NCI-H345 treated with DMSO at 0.1 percent for 48 hours (cell line): Measurements from ENCODE around the gene DOCK3.
"Not testable (repeated sequence)": the region's sequence is repeated elsewhere in the genome, so short reads cannot be mapped to it uniquely, and the experiment has no call there.

Source experiments
- DNase-seq: peaks from one replicate; lab custom pipeline; 2025; ENCODE audit not compliant: unreplicated experiment; lab: John Stamatoyannopoulos, UW

Gene DOCK3

DNA sequence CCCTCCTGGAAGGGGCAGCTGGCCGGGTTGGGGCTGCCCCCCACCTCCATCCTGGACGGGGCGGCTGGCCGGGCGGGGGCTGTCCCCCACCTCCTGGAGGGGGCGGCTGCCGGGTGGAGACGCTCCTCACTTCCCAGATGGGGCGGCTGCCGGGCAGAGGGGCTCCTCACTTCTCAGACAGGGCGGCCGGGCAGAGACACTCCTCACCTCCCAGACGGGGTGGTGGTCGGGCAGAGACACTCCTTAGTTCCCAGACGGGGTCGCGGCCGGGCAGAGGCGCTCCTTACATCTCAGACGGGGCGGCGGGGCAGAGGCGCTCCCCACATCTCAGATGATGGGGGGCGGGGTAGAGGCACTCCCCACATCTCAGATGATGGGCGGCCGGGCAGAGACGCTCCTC, 129.1 kb downstream of the DOCK3 start:
- DNase-seq: not testable (repeated sequence)

DNA sequence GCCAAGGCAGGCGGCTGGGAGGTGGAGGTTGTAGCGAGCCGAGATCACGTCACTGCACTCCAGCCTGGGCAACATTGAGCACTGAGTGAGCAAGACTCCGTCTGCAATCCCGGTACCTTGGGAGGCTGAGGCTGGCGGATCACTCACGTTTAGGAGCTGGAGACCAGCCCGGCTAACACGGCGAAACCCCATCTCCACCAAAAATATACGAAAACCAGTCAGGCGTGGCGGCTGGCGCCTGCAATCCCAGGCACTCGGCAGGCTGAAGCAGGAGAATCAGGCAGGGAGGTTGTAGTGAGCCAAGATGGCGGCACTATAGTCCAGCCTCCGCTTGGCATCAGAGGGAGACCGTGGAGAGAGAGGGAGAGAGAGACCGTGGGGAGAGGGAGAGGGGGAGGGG, 129.6 kb downstream of the DOCK3 start:
- not testable (repeated sequence) for DNase-seq

DNA sequence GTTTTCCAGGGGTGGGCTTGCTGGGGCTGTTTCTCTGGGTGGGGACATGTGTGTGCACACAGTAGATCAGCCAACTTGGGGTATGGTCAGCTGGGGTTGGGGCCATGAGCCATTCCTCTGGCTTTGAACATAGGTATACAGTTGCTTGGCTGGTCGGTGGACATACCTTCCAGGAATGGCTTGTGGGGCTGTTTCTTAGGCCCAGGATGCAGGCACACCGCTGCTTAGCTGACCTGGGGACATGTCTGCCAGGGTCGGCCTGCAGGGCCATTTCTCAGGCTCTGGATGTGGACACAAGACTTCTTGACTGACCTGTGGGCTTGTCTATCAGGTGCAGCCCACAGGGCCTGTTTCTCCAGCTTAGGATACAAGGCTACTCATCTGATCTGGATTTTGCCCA, 130.6 kb downstream of the DOCK3 start:
- DNase-seq: no peak

DNA sequence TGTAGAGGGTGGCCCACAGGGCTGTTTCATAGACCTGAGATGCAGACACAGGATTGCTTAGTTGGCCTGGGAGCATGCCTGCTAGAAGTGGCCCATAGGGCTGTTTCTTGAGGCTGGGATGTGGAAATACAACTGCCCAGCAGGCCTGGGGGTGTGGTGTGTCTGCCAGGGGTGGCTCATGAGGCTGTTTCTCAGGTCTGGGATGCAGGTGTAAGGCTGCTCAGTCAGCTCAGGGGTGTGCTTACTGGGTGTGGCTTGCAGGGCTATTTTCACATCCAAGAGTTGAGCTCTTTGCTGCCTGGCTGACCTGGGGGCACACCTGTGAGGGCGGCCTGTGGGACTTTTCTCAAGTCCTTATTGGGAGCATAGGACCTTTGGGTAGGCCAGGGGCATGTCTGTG, 131.3 kb downstream of the DOCK3 start:
- DNase-seq: no peak

DNA sequence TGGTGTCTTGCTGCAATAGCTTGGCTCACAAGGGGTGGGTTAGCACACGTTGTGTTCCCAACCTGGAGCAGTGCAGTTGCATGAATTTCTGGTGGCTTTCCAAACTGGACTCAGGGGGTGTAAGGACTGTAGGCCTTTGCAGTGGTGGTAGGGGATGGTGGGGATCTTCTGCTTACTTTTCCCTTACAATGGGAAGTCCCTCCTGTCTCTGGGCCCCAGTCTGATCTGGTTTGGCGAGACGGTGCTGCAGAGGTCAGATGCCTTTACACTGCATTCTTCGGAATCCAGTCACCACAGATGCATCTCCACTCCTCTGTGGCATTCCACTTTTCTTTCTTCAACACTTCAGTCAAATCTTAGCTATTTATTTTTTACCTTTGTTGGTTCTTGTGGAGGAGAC, 132.1 kb downstream of the DOCK3 start:
- DNase-seq: no peak

DNA sequence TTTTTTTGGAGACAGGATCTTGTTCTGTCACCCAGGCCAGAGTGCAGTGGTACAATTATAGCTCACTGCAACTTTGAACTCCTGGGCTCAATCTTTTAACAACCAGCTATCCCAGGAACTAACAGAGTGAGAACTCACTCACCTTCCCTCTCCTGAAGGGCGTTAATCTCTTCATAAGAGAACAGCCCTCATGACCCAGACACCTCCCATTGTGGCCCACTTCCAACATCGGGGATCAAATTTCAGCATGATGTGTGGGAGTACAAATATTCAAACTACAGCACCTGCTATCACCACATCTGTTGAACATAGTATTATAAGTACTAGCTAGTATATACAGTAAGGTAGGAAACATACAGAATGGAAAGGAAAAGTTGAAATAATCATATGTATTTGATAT, 132.5 kb downstream of the DOCK3 start:
- no peak for DNase-seq

DNA sequence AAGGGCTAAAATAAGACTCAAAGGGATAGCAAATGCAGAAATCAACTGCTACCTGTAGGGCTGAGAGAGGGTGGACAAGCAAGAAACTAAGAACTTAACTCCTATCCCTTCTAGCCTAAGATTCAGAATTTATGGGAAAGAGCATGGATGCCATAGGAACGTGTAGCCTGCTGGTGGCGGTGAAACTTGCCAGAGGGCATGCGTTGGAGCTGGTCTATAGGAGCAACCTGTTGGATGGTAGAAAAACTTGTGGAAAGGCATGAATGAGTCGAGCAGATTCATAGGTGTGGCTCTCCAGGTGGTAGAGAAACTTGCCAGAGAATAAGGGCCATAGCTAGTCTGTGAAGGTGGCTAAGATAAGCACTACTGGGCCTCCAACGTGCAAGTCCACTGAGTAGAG, 137.2 kb downstream of the DOCK3 start:
- DNase-seq: no peak

DNA sequence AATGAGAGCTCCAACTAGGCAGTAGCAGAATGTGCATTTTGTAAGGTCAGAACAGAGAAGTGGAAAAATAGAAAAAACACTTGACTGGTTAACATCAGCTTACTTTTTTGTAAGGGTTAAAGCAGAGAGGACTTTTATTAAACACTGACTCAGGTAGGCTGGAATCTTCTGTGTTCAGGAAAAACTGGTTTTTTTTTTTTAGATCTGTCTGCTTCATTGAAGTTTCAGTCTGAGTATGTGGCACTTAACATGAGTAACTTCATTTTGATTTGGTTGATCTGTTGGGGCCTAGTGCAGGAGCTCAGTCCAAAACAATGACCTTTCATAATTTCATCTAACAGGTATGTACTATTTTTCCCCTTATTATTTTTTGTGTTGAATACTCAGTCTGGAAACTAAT, 141.1 kb downstream of the DOCK3 start:
- no peak for DNase-seq

DNA sequence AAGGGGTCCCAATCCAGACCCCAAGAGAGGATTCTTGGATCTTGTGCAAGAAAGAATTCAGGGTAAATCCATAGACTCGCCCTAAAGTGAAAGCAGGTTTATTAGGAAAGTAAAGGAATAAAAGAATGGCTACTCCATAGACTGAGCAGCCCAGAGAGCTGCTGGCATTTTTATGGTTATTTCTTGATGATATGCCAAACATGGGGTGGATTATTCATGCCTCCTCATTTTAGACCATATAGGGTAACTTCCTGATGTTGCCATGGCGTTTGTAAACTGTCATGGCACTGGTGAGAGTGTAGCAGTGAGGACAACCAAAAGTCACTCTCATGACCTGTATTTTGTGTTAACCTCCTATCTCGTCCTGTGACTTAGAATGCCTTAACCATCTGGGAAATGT, 142.2 kb downstream of the DOCK3 start:
- no peak for DNase-seq

DNA sequence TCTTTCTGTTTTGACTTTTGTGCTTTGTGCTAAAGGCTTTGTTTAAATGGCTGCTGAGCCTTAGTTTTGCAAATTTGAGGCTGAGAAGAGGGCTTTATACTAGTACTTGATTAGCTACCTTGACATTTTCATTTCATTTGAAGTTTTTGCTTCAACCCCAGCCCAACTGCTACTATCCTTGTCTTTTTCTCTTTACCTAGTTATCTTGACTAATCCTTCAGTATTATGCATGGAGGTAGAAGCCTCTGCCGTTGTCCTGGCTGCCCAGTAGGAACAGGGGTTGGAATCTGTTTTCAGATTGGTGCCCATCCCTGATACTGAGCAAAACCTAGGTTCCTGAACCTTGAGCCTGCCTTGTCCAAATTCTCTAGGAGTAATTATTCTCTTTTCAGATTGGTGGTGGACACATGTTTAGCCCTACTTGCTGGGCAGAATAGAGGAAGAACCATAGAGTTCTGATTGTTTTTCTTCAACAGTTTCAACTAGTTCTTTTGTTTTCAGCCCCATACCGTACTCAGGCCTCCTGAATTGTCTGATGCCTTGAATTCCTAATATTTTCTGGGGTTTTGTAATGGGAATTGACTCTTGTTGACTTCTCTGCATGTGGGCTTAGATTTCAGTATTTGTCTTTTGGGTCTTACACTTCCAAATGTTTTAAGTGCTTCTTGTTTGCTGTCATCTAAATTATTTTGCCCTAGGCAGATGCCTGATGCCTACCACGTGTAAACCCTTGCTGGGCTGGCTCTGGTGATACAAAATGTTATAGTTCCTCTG, 143.2 kb downstream of the DOCK3 start:
- no peak for DNase-seq

DNA sequence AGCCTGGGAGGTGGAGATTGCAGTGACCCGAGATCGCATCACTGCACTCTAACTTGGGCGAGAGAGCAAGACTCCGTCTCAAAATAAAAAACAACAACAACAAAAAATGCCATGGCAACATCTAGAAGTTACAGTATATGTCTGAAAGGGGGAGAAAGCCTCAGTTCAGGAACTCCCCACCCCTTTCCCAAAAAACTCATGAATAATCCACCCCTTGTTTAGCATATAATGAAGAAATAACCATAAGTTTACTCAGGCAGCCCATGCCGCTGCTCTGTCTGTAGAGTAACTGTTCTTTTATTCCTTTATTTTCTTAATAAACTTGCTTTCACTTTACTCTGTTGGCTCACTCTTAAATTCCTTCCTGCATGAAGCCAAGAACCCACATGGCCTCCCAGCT, 145.2 kb downstream of the DOCK3 start:
- DNase-seq: no peak

DNA sequence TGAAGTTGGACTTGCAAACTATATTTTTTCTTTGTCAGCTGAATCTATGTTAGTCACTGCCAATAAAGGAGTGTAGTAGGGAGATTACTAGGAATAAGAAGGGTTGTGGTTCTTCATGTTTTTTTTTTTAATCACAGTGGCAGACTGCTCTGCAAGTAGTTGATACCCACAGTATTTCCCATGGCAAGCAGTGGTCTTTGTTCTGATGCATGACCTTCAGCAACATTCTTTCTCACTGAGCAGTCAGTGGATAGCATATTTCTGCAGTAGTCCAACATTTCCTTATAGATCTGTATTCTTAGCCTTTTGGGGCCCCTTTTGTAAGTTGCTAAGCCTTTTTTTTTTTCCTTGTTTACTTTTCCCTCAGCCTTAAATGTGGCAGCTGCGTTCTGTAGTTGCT, 151.1 kb downstream of the DOCK3 start:
- DNase-seq: no peak

DNA sequence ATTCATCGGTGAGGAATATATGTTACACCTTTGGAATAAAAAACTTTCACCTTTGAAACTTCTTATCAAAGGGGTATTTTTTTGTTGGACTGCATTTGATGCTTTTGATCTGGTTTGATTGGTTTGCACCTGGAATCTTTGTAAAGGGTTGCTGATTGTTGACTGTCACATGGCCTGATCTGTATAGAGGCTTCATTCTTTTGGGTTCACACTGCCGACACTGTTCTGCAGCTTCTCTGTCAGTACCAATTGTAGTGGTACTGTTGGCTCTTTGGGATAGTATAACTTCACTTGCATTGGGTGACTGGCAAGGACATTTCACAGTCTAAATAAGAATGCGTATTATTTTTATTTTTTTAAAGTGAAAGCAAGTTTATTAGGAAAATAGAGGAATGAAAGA, 155.7 kb downstream of the DOCK3 start:
- DNase-seq: no peak

DNA sequence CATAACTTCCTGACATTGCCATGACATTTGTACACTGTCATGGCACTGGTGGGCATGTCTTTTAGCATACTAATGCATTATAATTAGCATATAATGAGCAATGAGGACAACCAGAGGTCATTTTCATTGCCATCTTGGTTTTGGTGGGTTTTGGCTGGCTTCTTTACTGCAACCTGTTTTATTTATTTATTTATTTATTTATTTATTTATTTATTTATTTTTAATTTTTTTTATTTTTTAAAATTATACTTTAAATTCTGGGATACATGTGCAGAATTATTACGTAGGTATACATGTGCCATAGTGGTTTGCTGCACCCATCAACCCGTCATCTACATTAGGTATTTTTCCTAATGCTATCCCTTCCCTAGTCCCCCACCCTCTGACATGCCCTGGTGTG, 156.3 kb downstream of the DOCK3 start:
- DNase-seq: not testable (repeated sequence)

DNA sequence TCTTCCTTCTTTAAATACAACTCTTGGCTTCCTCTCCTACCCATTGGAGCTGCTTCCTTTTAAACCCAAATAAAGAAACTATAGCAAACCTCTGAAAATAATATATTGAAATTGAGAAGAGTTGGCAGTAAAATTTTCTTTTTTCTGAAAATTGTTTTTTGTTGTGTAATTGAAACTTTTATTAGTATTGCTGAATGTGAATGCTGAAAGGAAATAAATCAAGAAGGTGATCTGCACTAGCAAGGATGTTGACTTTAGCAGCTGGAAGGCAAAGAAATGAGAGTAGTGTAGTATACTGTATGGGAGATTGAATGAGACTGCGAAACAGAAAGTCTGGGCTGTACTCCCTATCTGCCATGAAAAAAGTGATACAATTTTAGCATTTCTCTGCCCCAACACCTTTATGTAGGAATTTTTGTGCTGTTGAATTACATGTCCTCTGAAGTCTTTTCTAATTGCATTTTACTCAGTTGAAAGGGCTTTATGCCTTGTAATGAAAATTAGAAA, 166.3 kb downstream of the DOCK3 start:
- no peak for DNase-seq

DNA sequence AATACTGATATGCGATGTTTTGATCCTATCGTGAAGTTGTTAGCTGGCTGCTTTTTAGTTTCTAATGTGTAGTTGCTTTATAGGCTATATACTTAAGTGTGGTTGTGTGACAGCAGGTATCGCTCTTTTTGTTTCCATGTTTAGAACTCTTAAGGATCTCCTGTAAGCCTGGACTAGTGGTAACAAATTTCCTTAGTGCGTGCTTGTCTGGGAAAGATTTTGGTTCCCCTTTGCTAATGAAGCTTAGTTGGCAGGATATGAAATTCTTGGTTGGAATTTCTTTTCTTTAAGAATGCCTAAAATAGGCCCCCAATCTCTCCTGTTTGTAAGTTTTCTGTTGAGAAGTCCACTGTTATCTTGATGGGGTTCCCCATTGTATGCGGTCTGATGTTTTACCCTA, 173.6 kb downstream of the DOCK3 start:
- DNase-seq: no peak

DNA sequence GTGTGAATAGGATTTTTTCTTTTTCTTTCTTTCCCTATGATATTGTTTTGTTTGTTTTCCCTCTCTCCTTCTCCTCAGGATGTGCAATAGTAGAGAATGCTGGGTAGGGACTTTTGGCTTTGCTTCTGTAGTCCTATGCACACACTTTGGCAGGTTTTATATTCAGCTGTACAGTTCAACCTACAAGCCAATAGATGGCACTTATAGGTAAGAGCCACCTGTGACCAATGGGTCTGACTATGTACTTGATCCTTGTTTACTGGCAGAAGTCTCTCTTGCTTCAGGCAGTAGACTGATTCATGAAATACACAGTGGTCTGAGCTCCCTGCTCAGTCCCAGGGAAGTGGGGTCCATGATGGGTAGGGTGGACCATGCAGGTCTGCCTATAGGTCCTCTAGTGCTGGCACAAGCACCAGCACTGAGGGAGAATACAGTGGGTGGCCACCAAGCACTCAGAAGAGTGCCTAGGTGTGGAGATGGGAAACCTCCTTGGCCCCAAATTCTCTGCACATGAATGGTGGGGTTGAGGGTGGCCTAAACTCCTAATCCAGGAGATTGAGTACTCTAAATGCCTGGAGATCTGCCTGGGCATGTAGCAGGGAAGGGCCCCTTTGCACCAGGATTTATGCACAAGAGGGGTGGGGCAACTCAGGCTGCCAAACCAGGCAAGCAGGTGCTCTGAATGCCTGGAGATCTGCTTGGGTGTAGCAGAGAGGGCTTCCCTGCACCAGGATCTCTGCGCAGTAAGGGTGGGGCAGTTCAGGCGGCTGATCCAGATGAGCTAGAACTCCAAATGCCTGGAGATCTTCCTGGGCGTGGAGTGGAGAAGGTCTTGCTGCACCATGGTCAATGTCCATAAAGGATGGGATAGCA, 176.1 kb downstream of the DOCK3 start:
- no peak for DNase-seq

DNA sequence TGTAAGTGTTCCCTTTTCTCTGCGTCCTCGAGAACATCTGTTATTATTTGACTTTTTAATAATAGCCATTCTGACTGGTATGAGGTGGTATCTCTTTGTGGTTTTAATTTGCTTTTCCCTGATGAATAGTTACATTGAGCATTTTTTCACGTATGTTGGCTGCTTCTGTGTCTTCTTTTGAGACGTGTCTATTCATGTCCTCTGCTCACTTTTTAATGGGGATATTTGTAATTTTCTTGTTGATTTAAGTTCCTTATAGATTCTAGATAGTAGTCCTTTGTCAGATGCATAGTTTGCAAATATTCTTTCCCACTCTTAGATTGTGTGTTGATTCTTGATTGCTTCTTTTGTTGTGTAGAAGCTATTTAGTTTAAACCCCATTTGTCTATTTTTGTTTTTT, 179.2 kb downstream of the DOCK3 start:
- no peak for DNase-seq

DNA sequence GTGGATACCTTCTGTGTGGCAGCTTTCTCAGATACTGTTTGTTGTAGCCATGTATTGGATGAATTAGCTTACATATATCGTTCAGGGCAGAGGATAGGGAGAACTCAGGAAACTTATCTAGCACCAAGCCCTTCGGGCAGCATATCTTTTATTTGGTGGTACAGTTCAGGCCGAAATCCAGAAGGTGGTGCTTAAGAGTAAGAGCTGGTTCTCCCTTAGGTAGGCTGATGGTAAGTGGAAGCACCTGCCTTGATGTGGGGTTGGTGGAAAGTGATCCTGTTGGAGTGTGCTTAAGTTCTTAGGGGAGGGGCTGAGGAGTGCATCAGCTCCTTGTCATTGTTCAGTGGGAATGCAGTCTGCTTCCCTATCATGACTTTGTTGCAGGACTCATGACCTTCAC, 187.5 kb downstream of the DOCK3 start:
- DNase-seq: no peak

DNA sequence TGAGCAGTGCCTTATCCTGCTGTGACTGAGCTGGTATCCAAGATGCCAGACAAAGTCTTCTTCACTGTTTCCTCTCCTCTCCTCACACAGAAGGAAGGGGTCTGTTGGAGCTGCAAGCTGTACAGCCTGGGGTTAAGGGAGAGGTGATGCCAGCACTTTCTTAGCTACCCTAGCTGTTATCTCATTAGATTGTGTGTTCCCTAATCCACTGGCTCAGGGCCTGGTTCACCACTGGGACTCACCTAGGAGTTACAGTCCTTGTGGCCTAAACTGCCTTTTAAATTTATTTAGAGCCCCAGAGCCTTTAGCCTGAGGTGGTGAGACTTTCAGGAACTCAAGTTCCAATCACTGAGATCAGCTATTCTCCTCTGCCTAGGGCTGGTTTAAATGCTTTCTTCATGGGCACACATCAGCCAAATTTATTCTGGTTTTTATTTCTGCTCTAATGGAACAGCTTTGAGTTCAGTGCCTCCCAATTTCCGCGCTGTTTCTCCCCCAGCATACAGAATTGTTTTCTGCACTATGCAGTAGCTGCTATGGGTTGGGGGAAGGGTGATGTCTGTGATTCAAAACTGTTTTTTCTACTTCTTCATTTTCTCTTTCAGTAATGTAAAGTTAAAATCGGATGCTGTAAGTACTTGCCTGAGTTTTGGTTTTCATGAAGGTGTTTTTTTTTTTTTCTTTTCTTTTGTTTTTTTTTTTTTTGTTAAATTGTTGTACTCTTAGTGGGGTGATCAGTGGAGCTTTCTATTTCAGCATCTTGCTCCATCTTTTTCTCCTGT, 198.8 kb downstream of the DOCK3 start:
- DNase-seq: no peak

DNA sequence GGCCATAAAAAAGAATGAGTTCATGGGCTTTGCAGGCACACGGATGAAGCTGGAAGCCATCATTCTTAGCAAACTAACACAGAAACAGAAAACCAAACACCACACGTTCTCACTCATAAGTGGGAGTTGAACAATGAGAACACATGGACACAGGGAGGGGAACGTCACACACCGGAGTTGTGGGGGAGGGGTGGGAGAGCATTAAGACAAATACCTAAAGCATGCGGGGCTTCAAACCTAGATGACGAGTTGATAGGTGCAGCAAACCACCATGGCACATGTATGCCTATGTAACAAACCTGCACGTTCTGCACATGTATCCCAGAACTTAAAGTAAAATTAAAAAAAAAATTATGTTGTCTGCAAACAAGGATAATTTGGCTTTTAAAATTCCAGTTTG, 200.1 kb downstream of the DOCK3 start:
- not testable (repeated sequence) for DNase-seq
